SU-DHL-6 (cell line): Measurements from ENCODE around the gene KDM3A.

Experiments
- H2AFZ ChIP-seq: fragments of 200-600 bp; sonication (generic); 2 replicates; pipeline ENCODE4 v1.6.1; 2014; ENCODE audit warnings: low read depth, mild to moderate bottlenecking, moderate library complexity, mixed read lengths, antibody characterized with exemption, low read length; ENCODE audit not compliant: severe bottlenecking
- H3F3A ChIP-seq: fragments of 200-600 bp; shearing (Covaris generic); 2 replicates; pipeline ENCODE4 v1.6.0; 2016; ENCODE audit warnings: antibody characterized with exemption, mild to moderate bottlenecking; ENCODE audit not compliant: insufficient read depth
- H3K27ac ChIP-seq: fragments of 200-600 bp; sonication (generic); 2 replicates; pipeline ENCODE4 v1.5.1; 2016; ENCODE audit warnings: low read depth, mild to moderate bottlenecking, low read length, moderate library complexity, mixed read lengths
- H3K27me3 ChIP-seq: fragments of 200-600 bp; sonication (generic), shearing (Covaris generic); 2 replicates; pipeline ENCODE4 v1.6.0; 2014; ENCODE audit warnings: mild to moderate bottlenecking, low read length
- H3K36me3 ChIP-seq: fragments of 200-600 bp; sonication (generic); 2 replicates; pipeline ENCODE4 v1.6.1; 2014; ENCODE audit warnings: mild to moderate bottlenecking, low read length, mixed read lengths
- H3K4me2 ChIP-seq: fragments of 300-600, 200-600 bp; shearing (Covaris generic), sonication (generic); 2 replicates; pipeline ENCODE4 v1.6.0; 2014; ENCODE audit warnings: low read length, low read depth, mild to moderate bottlenecking; ENCODE audit not compliant: poor library complexity, severe bottlenecking
- H3K4me3 ChIP-seq: fragments of 200-600 bp; sonication (generic); 2 replicates; pipeline ENCODE4 v1.5.1; 2014; ENCODE audit warnings: antibody characterized with exemption, low read length, mild to moderate bottlenecking, mixed read lengths; ENCODE audit not compliant: insufficient read depth, poor library complexity, severe bottlenecking
- H3K79me2 ChIP-seq: fragments of 200-600 bp; sonication (generic); 2 replicates; pipeline ENCODE4 v1.6.1; 2014; ENCODE audit warnings: mild to moderate bottlenecking, low read length, moderate library complexity; ENCODE audit not compliant: insufficient read depth
- H3K9ac ChIP-seq: fragments of 200-600 bp; sonication (generic); 2 replicates; pipeline ENCODE4 v1.7.0; 2014; ENCODE audit warnings: mild to moderate bottlenecking, low read length
- H3K9me2 ChIP-seq: fragments of 200-600 bp; sonication (generic); replicated peaks from 2 replicates; pipeline ENCODE4 v1.6.1; 2014; ENCODE audit warnings: low read length; ENCODE audit not compliant: insufficient read depth
- H3K9me3 ChIP-seq: fragments of 200-600 bp; sonication (generic); 2 replicates; pipeline ENCODE4 v1.6.1; 2014; ENCODE audit warnings: low read length, mixed read lengths; ENCODE audit not compliant: insufficient read depth
- H4K20me1 ChIP-seq: fragments of 200-600 bp; sonication (generic); 2 replicates; pipeline ENCODE4 v1.6.1; 2014; ENCODE audit warnings: low read depth, mild to moderate bottlenecking, antibody characterized with exemption, low read length, moderate library complexity, mixed read lengths
- EZH2phosphoT487 ChIP-seq: fragments of 200-600 bp; sonication (generic), shearing (Covaris generic); conservative IDR thresholded peaks from 2 replicates; pipeline ENCODE4 v1.6.1; 2018; ENCODE audit warnings: mild to moderate bottlenecking, antibody characterized with exemption, low read length, moderate library complexity, mixed read lengths
- TF ChIP-seq, protein P1 (sequence below): fragments of 200-600 bp; sonication (generic); IDR thresholded peaks from one replicate; pipeline ENCODE4 v1.5.1; 2017; ENCODE audit warnings: antibody characterized with exemption, mild to moderate bottlenecking, low read length, moderate library complexity; ENCODE audit not compliant: insufficient read depth, poor library complexity, severe bottlenecking

KDM3A gene

GRCh38 chr2:86455181-86455580 is 14.0 kb downstream of the KDM3A start:
- no peaks in the 10 kb centered on the region for H3K9me3 ChIP-seq
- peaks cover 67% of the 10 kb centered on the region for H3K36me3 ChIP-seq
- no peak overlapping the region for H3K9ac ChIP-seq
- H3K79me2 ChIP-seq: no peaks in the 10 kb centered on the region
- H3K4me2 ChIP-seq: no peak overlapping the region
- H3K4me3 ChIP-seq: no peak overlapping the region
- no peaks in the 10 kb centered on the region for H3K27me3 ChIP-seq
- H3K9me2 ChIP-seq: no peaks in the 10 kb centered on the region
- H2AFZ ChIP-seq: no peak overlapping the region
- H4K20me1 ChIP-seq: no peaks in the 10 kb centered on the region
- TF ChIP-seq, protein P1, sequence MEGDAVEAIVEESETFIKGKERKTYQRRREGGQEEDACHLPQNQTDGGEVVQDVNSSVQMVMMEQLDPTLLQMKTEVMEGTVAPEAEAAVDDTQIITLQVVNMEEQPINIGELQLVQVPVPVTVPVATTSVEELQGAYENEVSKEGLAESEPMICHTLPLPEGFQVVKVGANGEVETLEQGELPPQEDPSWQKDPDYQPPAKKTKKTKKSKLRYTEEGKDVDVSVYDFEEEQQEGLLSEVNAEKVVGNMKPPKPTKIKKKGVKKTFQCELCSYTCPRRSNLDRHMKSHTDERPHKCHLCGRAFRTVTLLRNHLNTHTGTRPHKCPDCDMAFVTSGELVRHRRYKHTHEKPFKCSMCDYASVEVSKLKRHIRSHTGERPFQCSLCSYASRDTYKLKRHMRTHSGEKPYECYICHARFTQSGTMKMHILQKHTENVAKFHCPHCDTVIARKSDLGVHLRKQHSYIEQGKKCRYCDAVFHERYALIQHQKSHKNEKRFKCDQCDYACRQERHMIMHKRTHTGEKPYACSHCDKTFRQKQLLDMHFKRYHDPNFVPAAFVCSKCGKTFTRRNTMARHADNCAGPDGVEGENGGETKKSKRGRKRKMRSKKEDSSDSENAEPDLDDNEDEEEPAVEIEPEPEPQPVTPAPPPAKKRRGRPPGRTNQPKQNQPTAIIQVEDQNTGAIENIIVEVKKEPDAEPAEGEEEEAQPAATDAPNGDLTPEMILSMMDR: no peak
- no peak for TF ChIP-seq EZH2phosphoT487
- H3F3A ChIP-seq: no peaks in the 10 kb centered on the region
- no peak overlapping the region for H3K27ac ChIP-seq

DNA sequence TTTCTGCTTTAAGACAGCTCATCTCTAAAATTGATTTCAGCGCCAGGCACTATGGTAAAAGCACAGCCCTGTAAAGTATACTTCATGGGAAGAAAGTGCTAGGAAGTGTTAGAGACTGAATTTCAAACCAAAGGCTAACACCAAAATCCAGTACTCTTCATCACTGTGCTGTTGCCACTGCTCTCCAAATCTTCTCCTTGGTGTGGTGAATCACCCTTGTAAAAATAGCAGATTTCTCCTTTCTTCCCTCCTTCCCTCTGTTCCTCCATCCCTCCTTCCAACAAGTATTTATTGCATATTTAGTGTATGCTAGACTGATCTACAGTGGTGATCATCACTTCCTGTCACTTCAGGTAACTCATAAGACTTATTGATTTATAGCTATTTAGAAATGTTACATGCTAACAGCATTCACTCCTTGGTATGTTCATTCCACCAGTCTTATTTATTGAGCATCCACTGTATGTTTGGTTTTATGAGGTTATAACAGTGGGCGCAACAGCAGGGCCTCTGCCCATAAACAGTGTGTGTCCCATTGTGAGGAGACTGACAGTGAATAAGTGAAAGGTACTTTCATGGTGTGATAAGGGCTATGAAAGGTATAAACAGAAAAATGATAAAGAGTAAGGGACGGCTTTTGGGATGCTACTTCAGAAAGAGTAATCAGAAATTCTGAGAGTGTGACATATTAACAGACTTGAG is 20.0 kb downstream of the KDM3A start:
- no peak overlapping the region for H3K9ac ChIP-seq
- no peaks in the 10 kb centered on the region for H3F3A ChIP-seq
- no peaks in the 10 kb centered on the region; the same call in 1 of the 2 replicates for H3K79me2 ChIP-seq
- H4K20me1 ChIP-seq: no peaks in the 10 kb centered on the region
- H3K27me3 ChIP-seq: no peaks in the 10 kb centered on the region
- TF ChIP-seq EZH2phosphoT487: no peak
- TF ChIP-seq, protein P1: no peak
- no peak overlapping the region for H3K4me2 ChIP-seq
- no peaks in the 10 kb centered on the region for H3K9me2 ChIP-seq
- H3K4me3 ChIP-seq: no peak overlapping the region
- H2AFZ ChIP-seq: no peak overlapping the region
- no peaks in the 10 kb centered on the region for H3K9me3 ChIP-seq
- H3K27ac ChIP-seq: no peak overlapping the region
- peaks cover 56% of the 10 kb centered on the region for H3K36me3 ChIP-seq

DNA sequence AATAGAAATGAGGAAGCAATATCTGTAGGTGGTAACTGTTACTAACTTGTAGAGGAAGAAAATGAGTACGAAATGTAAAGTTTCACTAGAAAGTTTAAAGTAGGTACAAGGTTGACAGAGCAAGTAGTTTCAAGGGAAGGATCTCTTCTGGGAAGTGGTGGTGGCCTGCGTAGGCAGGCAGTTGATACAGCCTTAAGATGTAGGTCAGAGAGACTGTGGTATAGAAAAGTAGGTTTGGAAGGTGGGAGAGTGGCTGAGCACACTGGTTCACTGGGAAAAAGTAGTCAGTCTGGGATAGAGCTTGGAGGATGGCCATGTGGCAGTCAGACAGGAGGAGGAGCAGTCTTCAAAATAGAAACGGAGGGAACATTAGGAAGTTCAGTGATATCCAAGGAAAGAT is 23.5 kb downstream of the KDM3A start:
- Histone ChIP-seq H2AFZ (no peak overlapping the region), H3K27ac (no peak overlapping the region), H3K9me2 (no peaks in the 10 kb centered on the region), H3K9me3 (no peaks in the 10 kb centered on the region), H3F3A (no peaks in the 10 kb centered on the region; the same call in 1 of the 2 replicates), H3K4me2 (no peak overlapping the region), H4K20me1 (no peaks in the 10 kb centered on the region), H3K27me3 (no peaks in the 10 kb centered on the region), H3K4me3 (no peak overlapping the region), H3K79me2 (no peaks in the 10 kb centered on the region; the same call in 1 of the 2 replicates), H3K9ac (no peak overlapping the region), H3K36me3 (peaks cover 61% of the 10 kb centered on the region; the same call in 1 of the 2 replicates)
- no peak for TF ChIP-seq EZH2phosphoT487
- TF ChIP-seq, protein P1: no peak
